Thyroid gland (tissue), 4 donors: Measurements from ENCODE around the gene THBS3.

Source experiments
- POLR2A ChIP-seq, 2 donors: fragments of 450-650 bp; IDR thresholded peaks; one replicate each; pipeline ENCODE4 v1.6.1; 2017; ENCODE audit warnings: antibody characterized with exemption in 2 of 2, mild to moderate bottlenecking in 2 of 2, moderate library complexity in 1 of 2
- TF ChIP-seq, protein P1 (sequence below), 6 experiments: fragments of 200-600 bp in 3 of 6; fragments of 450-650 bp in 3 of 6; sonication (generic) in 3 of 6; IDR thresholded peaks; one replicate each; pipeline ENCODE4 v1.5.1; 2016 to 2019; ENCODE audit warnings: antibody characterized with exemption in 6 of 6, mild to moderate bottlenecking in 2 of 6, inconsistent platforms in 1 of 6, moderate library complexity in 1 of 6

DNA sequence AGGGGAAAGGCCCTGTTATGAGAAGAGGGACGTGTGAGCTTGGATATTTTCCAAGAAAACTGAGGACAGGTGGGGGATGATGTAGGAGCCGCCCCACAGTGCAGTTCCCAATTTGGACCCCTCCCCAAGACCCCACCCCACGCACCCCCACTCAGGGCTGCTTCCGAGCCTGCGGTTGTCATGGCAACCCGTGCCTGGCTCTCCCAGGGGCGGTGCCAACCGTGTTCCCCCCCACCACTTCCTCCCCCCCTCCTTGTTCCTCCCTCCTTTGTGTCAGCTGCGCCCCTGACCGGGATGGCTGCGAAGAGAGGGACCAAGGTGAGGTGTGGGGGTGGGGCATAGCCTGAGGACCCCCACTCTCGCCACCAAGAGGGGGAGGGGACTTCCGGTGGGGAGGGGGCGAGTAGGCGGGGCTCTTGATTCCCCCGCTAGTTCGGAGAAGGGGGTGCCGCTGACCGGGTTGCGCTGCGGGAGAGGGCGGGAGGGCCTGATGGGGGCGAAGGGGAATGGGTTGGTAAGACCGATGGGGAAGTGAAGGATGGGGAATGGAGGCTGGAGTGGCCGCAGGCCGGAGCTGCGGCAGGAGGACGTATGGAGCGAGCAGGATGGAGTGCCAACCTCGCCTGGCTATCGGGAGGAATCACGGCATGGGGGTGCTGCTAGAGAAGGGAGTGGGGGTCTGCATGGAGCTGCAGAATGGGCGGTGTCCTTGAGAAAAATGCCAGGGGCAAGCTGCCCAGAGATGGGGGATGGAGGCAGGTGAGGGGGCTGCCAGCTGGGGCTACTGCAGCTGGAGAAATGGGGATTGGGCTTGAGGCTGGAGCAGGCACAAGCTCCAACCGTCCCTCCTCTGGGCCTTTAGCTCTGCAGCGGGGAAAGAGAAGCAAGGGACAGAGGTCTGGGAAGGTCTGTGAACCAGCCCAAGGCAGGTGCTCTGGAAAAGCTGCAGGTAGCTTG, 33.1 kb downstream of the THBS3 start:
- TF ChIP-seq, protein P1, sequence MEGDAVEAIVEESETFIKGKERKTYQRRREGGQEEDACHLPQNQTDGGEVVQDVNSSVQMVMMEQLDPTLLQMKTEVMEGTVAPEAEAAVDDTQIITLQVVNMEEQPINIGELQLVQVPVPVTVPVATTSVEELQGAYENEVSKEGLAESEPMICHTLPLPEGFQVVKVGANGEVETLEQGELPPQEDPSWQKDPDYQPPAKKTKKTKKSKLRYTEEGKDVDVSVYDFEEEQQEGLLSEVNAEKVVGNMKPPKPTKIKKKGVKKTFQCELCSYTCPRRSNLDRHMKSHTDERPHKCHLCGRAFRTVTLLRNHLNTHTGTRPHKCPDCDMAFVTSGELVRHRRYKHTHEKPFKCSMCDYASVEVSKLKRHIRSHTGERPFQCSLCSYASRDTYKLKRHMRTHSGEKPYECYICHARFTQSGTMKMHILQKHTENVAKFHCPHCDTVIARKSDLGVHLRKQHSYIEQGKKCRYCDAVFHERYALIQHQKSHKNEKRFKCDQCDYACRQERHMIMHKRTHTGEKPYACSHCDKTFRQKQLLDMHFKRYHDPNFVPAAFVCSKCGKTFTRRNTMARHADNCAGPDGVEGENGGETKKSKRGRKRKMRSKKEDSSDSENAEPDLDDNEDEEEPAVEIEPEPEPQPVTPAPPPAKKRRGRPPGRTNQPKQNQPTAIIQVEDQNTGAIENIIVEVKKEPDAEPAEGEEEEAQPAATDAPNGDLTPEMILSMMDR (IDR thresholded peaks at IDR 0.05) = no peak
- no peak for TF ChIP-seq POLR2A (IDR thresholded peaks at IDR 0.05)
